ENCODE results near the gene ARL6IP4.

The ARL6IP4 gene

GRCh38 chr12:122982477-122982815, 2.0 kb downstream of the ARL6IP4 start:
- in situ Hi-C loops (cut with HindIII; ENCODE audit: low pct_ligation_motif_present, low sequenced_read_pairs), result no loop called here
- TF ChIP-seq CTCF (IDR thresholded peaks at IDR 0.05; ENCODE audit: low read depth, low read length, missing control alignments), result no peak
- Histone ChIP-seq H3K36me3 (replicated peaks) (peaks cover 3% of the 10 kb centered on the region), H3K27me3 (replicated peaks) (no peaks in the 10 kb centered on the region), H3K27ac (no peak overlapping the region), H3K4me3 (ENCODE audit: low read depth, low read length) (peak overlapping the region; percentile 80)
- DNase-seq, result no peak

GRCh38 chr12:122982963-122983788, 2.7 kb downstream of the ARL6IP4 start:
- no peak overlapping the region for H3K4me3 ChIP-seq (ENCODE audit: low read depth, low read length)
- H3K27ac ChIP-seq, result no peak overlapping the region
- DNase-seq, result no peak
- H3K27me3 ChIP-seq (replicated peaks), result no peaks in the 10 kb centered on the region
- TF ChIP-seq CTCF (IDR thresholded peaks at IDR 0.05; ENCODE audit: low read depth, low read length, missing control alignments), result no peak
- peaks cover 3% of the 10 kb centered on the region for H3K36me3 ChIP-seq (replicated peaks)
- in situ Hi-C loops (cut with HindIII; ENCODE audit: low pct_ligation_motif_present, low sequenced_read_pairs), result no loop called here

- H3K27ac ChIP-seq, result no peak overlapping the region
- no peak for TF ChIP-seq CTCF (IDR thresholded peaks at IDR 0.05; ENCODE audit: low read depth, low read length, missing control alignments)
- H3K27me3 ChIP-seq (replicated peaks), result no peaks in the 10 kb centered on the region
- no peak for DNase-seq
- in situ Hi-C loops (cut with HindIII; ENCODE audit: low pct_ligation_motif_present, low sequenced_read_pairs), result no loop called here
- H3K4me3 ChIP-seq (ENCODE audit: low read depth, low read length), result no peak overlapping the region
- H3K36me3 ChIP-seq (replicated peaks), result peaks cover 3% of the 10 kb centered on the region
Measured at GRCh38 chr12:122983789-122984515, 3.5 kb downstream of the ARL6IP4 start.

- DNase-seq, result no peak
- Histone ChIP-seq H3K27me3 (replicated peaks) (no peaks in the 10 kb centered on the region), H3K36me3 (replicated peaks) (peaks cover 3% of the 10 kb centered on the region), H3K27ac (no peak overlapping the region), H3K4me3 (ENCODE audit: low read depth, low read length) (no peak overlapping the region)
- no peak for TF ChIP-seq CTCF (IDR thresholded peaks at IDR 0.05; ENCODE audit: low read depth, low read length, missing control alignments)
- in situ Hi-C loops (cut with HindIII; ENCODE audit: low pct_ligation_motif_present, low sequenced_read_pairs), result no loop called here
Measured at GRCh38 chr12:122984612-122985337, 4.3 kb downstream of the ARL6IP4 start.

- in situ Hi-C loops (cut with HindIII; ENCODE audit: low pct_ligation_motif_present, low sequenced_read_pairs), result no loop called here
- Histone ChIP-seq H3K4me3 (ENCODE audit: low read depth, low read length) (no peak overlapping the region), H3K27ac (no peak overlapping the region), H3K27me3 (replicated peaks) (no peaks in the 10 kb centered on the region), H3K36me3 (replicated peaks) (peaks cover 3% of the 10 kb centered on the region)
- DNase-seq, result no peak
- no peak for TF ChIP-seq CTCF (IDR thresholded peaks at IDR 0.05; ENCODE audit: low read depth, low read length, missing control alignments)
Measured at GRCh38 chr12:122985338-122986257, 5.1 kb downstream of the ARL6IP4 start.
